ENCODE data around the gene STMN1.

The STMN1 gene

DNA sequence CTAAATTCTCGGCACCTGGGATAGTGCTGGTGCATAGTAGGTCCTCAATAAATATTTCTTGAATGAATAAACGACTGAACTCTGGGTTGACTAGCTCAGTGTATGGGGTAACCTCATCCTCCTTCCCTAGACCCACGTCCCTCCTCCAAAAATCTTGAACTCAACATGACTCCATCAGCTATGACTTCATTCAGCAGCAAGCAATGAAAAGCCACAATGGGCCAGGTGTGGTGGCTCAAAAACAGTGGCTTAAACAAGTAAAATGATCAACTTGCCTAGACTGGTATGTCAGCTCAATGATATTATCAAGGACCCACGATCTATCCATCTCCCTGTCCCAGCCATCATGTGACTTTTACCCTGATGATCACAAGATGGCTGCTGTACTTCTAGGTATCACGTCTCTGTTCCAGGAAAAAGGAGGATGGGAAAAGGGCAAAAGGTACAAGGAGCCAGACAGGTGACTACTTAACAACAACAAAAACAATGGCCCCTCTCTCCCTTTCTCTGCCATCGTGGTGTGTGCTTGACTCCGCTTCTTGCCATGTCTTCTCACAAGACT, 17.7 kb downstream of the STMN1 start:
- DNase-seq (ENCODE audit: low read depth): no peak
- in situ Hi-C loops (cut with HindIII; ENCODE audit: low sequenced_read_pairs): no loop called here
- TF ChIP-seq, protein P1, sequence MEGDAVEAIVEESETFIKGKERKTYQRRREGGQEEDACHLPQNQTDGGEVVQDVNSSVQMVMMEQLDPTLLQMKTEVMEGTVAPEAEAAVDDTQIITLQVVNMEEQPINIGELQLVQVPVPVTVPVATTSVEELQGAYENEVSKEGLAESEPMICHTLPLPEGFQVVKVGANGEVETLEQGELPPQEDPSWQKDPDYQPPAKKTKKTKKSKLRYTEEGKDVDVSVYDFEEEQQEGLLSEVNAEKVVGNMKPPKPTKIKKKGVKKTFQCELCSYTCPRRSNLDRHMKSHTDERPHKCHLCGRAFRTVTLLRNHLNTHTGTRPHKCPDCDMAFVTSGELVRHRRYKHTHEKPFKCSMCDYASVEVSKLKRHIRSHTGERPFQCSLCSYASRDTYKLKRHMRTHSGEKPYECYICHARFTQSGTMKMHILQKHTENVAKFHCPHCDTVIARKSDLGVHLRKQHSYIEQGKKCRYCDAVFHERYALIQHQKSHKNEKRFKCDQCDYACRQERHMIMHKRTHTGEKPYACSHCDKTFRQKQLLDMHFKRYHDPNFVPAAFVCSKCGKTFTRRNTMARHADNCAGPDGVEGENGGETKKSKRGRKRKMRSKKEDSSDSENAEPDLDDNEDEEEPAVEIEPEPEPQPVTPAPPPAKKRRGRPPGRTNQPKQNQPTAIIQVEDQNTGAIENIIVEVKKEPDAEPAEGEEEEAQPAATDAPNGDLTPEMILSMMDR (IDR thresholded peaks at IDR 0.05; ENCODE audit: low read depth, low read length, missing control alignments): no peak
- no peak overlapping the region for H3K4me3 ChIP-seq (ENCODE audit: low read depth, low read length)

GRCh38 chr1:25885602-25886001, 20.6 kb downstream of the STMN1 start:
- no peak for DNase-seq (ENCODE audit: low read depth)
- TF ChIP-seq, protein P1 (IDR thresholded peaks at IDR 0.05; ENCODE audit: low read depth, low read length, missing control alignments): no peak
- H3K4me3 ChIP-seq (ENCODE audit: low read depth, low read length): no peak overlapping the region
- in situ Hi-C loops (cut with HindIII; ENCODE audit: low sequenced_read_pairs): no loop called here

DNA sequence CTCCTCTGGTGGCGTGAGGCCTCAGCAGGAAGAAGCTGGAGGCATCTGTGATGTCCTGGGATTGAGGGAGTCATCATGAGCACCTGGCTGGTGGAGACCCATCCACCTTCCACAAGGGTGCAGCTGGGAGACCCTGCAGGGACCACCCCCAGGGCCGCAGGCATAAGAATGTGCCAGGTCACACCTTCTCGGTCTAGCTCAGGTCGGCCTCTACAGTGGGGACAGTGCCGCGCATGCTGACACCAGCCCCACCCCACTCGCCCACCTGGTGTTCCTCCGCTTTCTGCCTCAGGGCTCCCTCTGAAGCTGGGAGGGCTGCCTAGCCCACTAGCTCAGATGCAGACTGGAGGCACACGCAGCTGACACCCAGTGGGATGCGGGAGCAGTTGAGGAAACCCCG, 25.0 kb downstream of the STMN1 start:
- no peak overlapping the region for H3K4me3 ChIP-seq (ENCODE audit: low read depth, low read length)
- in situ Hi-C loops (cut with HindIII; ENCODE audit: low sequenced_read_pairs): no loop called here
- TF ChIP-seq, protein P1 (IDR thresholded peaks at IDR 0.05; ENCODE audit: low read depth, low read length, missing control alignments): no peak
- no peak for DNase-seq (ENCODE audit: low read depth)

DNA sequence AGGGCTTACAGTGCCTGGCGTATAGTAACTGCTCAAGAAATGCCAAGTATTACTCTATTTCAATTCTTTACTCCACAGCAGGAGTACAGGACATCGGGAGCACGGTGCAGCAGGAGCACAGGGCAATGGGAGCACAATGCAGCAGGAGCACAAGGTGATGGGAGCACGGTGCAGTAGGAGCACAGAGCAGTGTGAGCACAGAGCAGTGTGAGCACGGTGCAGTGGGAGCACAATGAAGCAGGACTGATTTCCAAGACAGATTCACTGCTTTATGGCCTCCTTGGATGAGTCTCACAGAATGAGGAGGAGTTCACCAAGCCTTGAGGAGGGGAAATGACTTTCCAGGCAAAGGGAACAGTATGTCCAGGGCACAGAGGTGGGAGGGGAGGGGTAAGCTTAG, 25.7 kb downstream of the STMN1 start:
- DNase-seq (ENCODE audit: low read depth): no peak
- in situ Hi-C loops (cut with HindIII; ENCODE audit: low sequenced_read_pairs): no loop called here
- H3K4me3 ChIP-seq (ENCODE audit: low read depth, low read length): no peak overlapping the region
- TF ChIP-seq, protein P1 (IDR thresholded peaks at IDR 0.05; ENCODE audit: low read depth, low read length, missing control alignments): no peak

DNA sequence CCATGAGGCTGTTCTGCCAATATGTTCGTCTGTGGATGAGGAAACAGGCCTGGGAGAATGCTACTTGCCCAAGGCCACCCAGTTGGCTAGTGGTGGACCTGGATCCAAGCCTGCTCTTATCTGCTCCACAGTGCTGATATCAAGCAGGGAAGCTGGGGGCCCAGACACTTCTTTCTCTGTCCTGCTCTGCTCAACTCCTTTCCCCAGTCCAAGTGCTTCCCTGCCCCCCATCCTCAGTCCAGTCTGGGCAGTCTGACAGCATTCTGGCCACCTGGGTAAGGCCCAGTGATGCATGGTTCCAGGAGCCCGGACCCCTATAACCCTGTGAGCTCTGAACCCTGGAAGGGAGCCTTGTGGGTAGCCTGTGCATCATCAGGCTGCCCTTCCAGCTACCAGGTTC, 26.5 kb downstream of the STMN1 start:
- DNase-seq (ENCODE audit: low read depth): no peak
- TF ChIP-seq, protein P1 (IDR thresholded peaks at IDR 0.05; ENCODE audit: low read depth, low read length, missing control alignments): no peak
- H3K4me3 ChIP-seq (ENCODE audit: low read depth, low read length): no peak overlapping the region
- in situ Hi-C loops (cut with HindIII; ENCODE audit: low sequenced_read_pairs): no loop called here

- no peak overlapping the region for H3K4me3 ChIP-seq (ENCODE audit: low read depth, low read length)
- TF ChIP-seq, protein P1 (IDR thresholded peaks at IDR 0.05; ENCODE audit: low read depth, low read length, missing control alignments): no peak
- DNase-seq (ENCODE audit: low read depth): no peak
- in situ Hi-C loops (cut with HindIII; ENCODE audit: low sequenced_read_pairs): no loop called here
Measured at GRCh38 chr1:25878690-25879089, 27.5 kb downstream of the STMN1 start.

Data from astrocyte of the cerebellum (primary cell).